PFSK-1 (cell line): ENCODE results near the gene SLC12A8.

ENCODE experiments used
- POLR2AphosphoS5 ChIP-seq: IDR thresholded peaks from 2 replicates; pipeline ENCODE4 v1.6.1; 2012; ENCODE audit warnings: low read depth, mild to moderate bottlenecking, control low read depth, low read length, moderate library complexity
- SIN3A ChIP-seq: IDR thresholded peaks from 2 replicates; pipeline ENCODE4 v1.6.1; 2012; ENCODE audit warnings: mild to moderate bottlenecking, low read length, moderate library complexity, borderline replicate concordance; ENCODE audit not compliant: insufficient read depth

GRCh38 chr3:125072749-125073389 lies 139.7 kb downstream of the SLC12A8 start:
- TF ChIP-seq POLR2AphosphoS5 (no peak), SIN3A (no peak)
